ENCODE results near the gene PPID. TPM values are rescaled to one million over a fixed set of nuclear protein-coding genes. Genes with fewer than 3 reads are reported as not detected.
A peak's percentile ranks its signal among the peaks of the same experiment; 100 is the strongest.
"Not testable (repeated sequence)": the region's sequence is repeated elsewhere in the genome, so short reads cannot be mapped to it uniquely, and the experiment has no call there.

The PPID gene
- total RNA-seq, 2 experiments from 2014 or later: 66.5 to 69.3 TPM

DNA sequence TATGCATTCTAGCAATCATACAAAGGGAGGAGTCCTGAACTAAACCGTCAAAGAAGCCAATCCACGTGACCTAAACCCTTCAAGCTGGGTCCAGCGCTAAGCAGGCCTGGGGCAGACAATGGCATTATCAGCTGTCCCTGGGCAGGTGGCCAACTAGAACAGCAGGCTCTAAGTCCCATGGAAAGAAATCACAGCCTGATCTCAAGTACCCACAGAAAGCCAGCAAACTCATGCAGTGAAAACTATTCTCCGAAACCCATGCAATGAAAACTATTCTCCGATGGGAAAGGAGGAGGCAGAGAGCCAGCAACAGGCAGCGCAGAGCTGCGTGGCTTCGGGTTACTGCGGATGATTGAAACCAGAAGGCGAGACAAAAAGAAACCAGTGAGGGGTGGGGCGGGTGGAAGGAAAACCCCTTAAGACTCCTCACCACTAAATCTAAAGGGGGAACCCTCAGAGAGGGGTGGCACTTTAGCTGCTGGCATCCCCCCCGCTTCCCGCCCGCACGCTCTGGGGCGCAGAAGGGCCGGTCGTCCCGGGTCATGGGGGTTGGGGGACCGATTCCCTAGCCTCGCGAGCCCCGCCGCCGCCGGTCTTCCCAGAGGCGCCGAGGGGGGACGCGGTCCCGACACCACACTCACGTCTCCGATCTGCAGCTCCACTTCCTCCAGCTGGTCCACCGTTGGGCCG, 52.1 kb downstream of the PPID start:
- ChIA-PET POLR2A (interaction anchor here (0.6 to 1.8 kb wide), 5 partner anchors 15 to 426 kb away, joined by 3 to 6 read pairs (median 3); no protein-coding TSS in a partner anchor), CTCF (interaction anchor here (1.1 to 1.5 kb wide), 3 partner anchors 98 to 531 kb away, joined by 3 to 5 read pairs (median 3); partner anchors contain the start of gene FNIP2)
- Mint-ChIP-seq H3K4me3 (peak overlapping the region; percentile 98), H3K27ac (peak overlapping the region; percentile 98), H3K27me3 (no peaks in the 10 kb centered on the region), H3K9me3 (no peaks in the 10 kb centered on the region), H3K4me1 (ENCODE audit: low read depth) (peaks cover 28% of the 10 kb centered on the region), H3K36me3 (ENCODE audit: low read depth) (peaks cover 13% of the 10 kb centered on the region)
- intact Hi-C loops (cut with micrococcal nuclease): loop anchor here (5.0 kb wide), 2 partner anchors 51 to 431 kb away; partner anchors contain the start of genes PPID and RAPGEF2
- peak; percentile 28 for ATAC-seq
- peak; percentile 85 for DNase-seq
- TF ChIP-seq, protein P1, sequence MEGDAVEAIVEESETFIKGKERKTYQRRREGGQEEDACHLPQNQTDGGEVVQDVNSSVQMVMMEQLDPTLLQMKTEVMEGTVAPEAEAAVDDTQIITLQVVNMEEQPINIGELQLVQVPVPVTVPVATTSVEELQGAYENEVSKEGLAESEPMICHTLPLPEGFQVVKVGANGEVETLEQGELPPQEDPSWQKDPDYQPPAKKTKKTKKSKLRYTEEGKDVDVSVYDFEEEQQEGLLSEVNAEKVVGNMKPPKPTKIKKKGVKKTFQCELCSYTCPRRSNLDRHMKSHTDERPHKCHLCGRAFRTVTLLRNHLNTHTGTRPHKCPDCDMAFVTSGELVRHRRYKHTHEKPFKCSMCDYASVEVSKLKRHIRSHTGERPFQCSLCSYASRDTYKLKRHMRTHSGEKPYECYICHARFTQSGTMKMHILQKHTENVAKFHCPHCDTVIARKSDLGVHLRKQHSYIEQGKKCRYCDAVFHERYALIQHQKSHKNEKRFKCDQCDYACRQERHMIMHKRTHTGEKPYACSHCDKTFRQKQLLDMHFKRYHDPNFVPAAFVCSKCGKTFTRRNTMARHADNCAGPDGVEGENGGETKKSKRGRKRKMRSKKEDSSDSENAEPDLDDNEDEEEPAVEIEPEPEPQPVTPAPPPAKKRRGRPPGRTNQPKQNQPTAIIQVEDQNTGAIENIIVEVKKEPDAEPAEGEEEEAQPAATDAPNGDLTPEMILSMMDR (IDR thresholded peaks at IDR 0.05): no peak

DNA sequence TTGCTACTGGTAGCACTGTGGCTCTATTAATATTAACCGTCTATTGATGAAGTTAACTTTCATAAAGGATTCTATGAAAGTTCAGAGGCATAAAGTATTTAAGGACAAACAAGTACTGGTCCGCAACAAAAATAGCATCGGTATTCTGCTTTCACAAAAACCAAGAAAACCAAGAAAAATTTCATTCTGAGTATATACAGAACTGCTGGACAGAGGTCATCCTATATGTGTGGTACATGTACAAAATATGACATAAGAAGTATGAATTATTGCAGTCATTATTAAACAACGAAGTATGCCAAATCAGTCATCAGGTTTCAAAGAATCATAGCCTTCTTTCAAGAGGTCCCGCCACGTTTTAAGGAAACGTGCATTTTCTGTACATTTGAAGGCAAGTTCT, 53.9 kb downstream of the PPID start:
- ChIA-PET CTCF (interaction anchor here (0.7 kb wide), 1 partner anchor 507 kb away, joined by 3 read pairs; no protein-coding TSS in a partner anchor), POLR2A (interaction anchor here (1.8 kb wide), 1 partner anchor 14 kb away, joined by 4 read pairs; no protein-coding TSS in a partner anchor)
- Mint-ChIP-seq H3K36me3 (ENCODE audit: low read depth) (peaks cover 18% of the 10 kb centered on the region), H3K27me3 (no peaks in the 10 kb centered on the region), H3K9me3 (no peaks in the 10 kb centered on the region), H3K4me1 (ENCODE audit: low read depth) (peaks cover 24% of the 10 kb centered on the region), H3K27ac (no peak overlapping the region), H3K4me3 (no peak overlapping the region)
- intact Hi-C loops (cut with micrococcal nuclease): no loop called here
- TF ChIP-seq, protein P1 (IDR thresholded peaks at IDR 0.05): no peak
- ATAC-seq: no peak
- DNase-seq: no peak

DNA sequence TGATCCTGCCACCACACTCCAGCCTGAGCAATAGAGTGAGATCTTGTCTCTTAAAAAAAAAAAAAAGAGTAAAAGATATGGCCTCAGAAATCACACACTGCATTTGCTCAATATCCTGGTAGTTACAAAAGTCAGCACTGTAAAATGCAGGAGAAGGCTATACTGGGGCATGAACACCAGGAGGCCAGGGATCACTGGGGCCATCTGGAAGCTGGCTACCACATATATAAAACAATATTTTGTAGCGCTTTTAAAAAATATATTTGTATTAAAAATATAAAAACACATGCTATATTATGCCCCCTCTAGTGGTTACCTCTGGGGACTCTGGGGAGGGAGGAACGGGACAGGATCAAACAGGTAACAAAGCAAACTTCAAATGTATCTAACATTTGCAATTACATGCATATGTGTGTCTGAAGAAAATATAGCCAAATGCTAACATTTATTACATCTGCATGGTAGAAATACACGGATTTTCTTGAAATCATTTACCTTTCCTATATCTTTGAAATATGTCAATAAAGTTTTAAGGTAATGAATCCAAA, 55.5 kb downstream of the PPID start:
- H3K4me3 Mint-ChIP-seq: no peak overlapping the region
- H3K27me3 Mint-ChIP-seq: no peaks in the 10 kb centered on the region
- DNase-seq: peak; percentile 30
- H3K36me3 Mint-ChIP-seq (ENCODE audit: low read depth): peaks cover 18% of the 10 kb centered on the region
- intact Hi-C loops (cut with micrococcal nuclease): no loop called here
- TF ChIP-seq, protein P1 (IDR thresholded peaks at IDR 0.05): peak; percentile 72
- H3K4me1 Mint-ChIP-seq (ENCODE audit: low read depth): peaks cover 22% of the 10 kb centered on the region
- no peak for ATAC-seq
- ChIA-PET CTCF (no interaction called here), POLR2A (no interaction called here)
- no peak overlapping the region for H3K27ac Mint-ChIP-seq
- no peaks in the 10 kb centered on the region for H3K9me3 Mint-ChIP-seq

DNA sequence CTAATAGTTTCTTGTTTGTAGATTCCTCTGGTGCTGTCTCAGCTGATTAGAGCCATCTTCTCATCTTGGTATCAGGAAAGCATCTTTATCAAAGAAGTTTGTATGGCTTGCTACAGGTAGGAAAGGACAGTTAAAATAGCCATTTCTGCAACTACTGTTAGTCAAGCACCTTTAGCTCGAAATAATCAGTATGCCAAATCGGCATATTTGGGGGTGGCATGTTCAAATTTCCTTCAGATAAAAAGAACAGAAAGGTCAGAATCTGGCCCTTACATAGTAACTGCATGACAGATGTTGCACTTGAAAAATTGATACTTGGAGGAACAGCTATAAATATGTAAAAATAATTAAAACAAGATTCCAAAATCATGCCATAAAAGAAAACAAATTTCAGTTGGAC, 56.3 kb downstream of the PPID start:
- no peak overlapping the region for H3K4me3 Mint-ChIP-seq
- H3K4me1 Mint-ChIP-seq (ENCODE audit: low read depth): peaks cover 20% of the 10 kb centered on the region
- ChIA-PET POLR2A (interaction anchor here (1.0 kb wide), 1 partner anchor 11 kb away, joined by 3 read pairs; no protein-coding TSS in a partner anchor), CTCF (no interaction called here)
- H3K9me3 Mint-ChIP-seq: no peaks in the 10 kb centered on the region
- no peak overlapping the region for H3K27ac Mint-ChIP-seq
- DNase-seq (no peak), ATAC-seq (no peak)
- TF ChIP-seq, protein P1 (IDR thresholded peaks at IDR 0.05): no peak
- peaks cover 18% of the 10 kb centered on the region for H3K36me3 Mint-ChIP-seq (ENCODE audit: low read depth)
- H3K27me3 Mint-ChIP-seq: no peaks in the 10 kb centered on the region
- intact Hi-C loops (cut with micrococcal nuclease): no loop called here

DNA sequence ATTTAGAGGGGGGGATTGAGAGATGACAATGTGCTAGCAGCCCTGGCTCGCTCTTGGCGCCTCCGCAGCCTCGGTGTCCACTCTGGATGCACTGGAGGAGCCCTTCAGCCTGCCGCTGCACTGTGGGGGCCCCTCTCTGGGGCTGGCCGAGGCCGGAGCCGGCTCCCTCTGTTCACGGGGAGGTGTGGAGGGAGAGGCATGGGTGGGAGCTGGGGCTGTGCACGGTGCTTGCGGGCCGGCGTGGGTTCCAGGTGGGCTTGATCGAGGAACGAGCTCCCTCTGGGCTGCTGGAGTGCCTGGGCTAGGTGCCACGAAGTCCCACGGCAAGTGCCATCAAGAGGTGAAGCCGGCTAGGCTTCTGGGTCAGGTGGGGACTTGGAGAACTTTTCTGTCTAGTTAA, 58.4 kb downstream of the PPID start:
- intact Hi-C loops (cut with micrococcal nuclease): no loop called here
- no peaks in the 10 kb centered on the region for H3K9me3 Mint-ChIP-seq
- DNase-seq (no peak), ATAC-seq (no peak)
- TF ChIP-seq, protein P1 (IDR thresholded peaks at IDR 0.05): no peak
- H3K27me3 Mint-ChIP-seq: no peaks in the 10 kb centered on the region
- CTCF ChIA-PET: interaction anchor here (0.6 kb wide), 1 partner anchor 35 kb away, joined by 3 read pairs; no protein-coding TSS in a partner anchor
- peaks cover 11% of the 10 kb centered on the region for H3K4me1 Mint-ChIP-seq (ENCODE audit: low read depth)
- POLR2A ChIA-PET: no interaction called here
- H3K4me3 Mint-ChIP-seq: no peak overlapping the region
- H3K36me3 Mint-ChIP-seq (ENCODE audit: low read depth): peaks cover 16% of the 10 kb centered on the region
- no peak overlapping the region for H3K27ac Mint-ChIP-seq

DNA sequence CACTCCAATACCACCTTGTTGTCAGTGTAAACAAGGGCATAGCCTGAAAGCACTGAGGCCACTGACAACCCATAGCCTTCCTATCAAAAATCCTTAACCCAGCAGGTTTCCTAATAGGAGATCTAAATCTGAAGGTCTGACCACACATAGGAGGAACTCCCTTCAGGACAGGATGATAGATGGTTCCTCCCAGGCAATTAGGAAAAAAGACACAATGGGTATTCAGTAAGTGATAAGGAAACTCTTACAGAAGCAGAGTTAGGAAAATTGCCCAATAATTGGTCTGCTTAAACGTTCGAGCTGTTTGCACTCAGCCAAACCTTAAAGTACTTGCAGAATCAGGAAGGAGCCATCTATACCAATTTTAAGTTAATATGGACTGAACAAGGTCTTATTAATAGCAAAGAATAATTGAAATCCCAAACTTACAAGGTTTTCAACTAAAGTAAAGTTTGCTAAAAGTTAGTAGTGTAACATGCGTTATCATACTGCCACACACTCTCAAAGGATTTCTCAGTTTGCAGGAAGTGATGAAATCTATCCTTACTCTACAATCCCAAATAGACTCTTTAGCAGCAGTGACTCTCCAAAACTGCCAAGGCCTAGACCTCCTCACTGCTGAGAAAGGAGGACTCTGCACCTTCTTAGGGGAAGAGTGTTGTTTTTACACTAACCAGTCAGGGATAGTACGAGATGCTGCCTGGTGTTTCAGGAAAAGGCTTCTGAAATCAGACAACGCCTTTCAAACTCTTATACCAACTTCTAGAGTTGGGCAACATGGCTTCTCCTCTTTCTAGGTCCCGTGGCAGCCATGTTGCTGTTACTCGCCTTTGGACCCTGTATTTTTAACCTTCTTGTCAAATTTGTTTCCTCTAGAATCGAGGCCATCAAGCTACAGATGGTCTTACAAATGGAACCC, 59.2 kb downstream of the PPID start:
- H3K4me3 Mint-ChIP-seq; POLR2A ChIA-PET; H3K4me1 Mint-ChIP-seq (ENCODE audit: low read depth); CTCF ChIA-PET; H3K27me3 Mint-ChIP-seq; H3K9me3 Mint-ChIP-seq; H3K27ac Mint-ChIP-seq; intact Hi-C loops (cut with micrococcal nuclease); ATAC-seq; DNase-seq: not testable (repeated sequence)
- H3K36me3 Mint-ChIP-seq (ENCODE audit: low read depth): peaks cover 12% of the 10 kb centered on the region

Measured in activated CD8-positive, alpha-beta T cell treated with anti-CD3 and anti-CD28 coated beads for 36 hours (primary cell).